ENCODE results near the gene TRPM7. TPM values are rescaled to one million over a fixed set of nuclear protein-coding genes. Genes with fewer than 3 reads are reported as not detected.
"Not testable (repeated sequence)": the region's sequence is repeated elsewhere in the genome, so short reads cannot be mapped to it uniquely, and the experiment has no call there.

Gene TRPM7
- total RNA-seq, 4 donors from 2014 or later = 31.3 to 63.8 (median 41.9) TPM

DNA sequence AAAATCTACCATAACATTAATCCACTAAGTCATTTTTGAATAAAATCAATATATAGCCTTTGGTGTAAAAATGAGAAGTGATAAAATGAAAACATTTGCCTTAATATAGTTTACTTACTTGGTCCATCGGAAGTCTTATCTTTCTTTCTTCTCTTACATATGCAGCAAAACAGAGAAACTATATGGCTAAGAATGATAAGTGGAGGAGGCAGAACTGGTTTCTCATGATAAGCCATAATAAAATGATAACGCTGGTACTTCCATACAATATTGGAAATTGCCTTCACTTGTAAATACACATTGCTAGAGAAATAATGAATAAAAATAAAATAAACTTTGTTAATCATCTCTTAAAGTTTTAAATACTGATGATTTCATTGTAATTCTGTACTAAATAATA, 92.3 kb downstream of the TRPM7 start:
- WGBS, 2 donors = 90 to 97% methylated on average over 2 of the region's 2 CpGs
- intact Hi-C loops (cut with DNase I; ENCODE audit: low total_unique reads) = no loop called here
- no peak overlapping the region for H3K4me3 ChIP-seq (ENCODE audit: low read depth, poor library complexity, severe bottlenecking)
- TF ChIP-seq POLR2A (IDR thresholded peaks at IDR 0.05) = no peak
- no peak for TF ChIP-seq CTCF (IDR thresholded peaks at IDR 0.05)
- no peak for DNase-seq (ENCODE audit: low spot score in 2 of 2)

DNA sequence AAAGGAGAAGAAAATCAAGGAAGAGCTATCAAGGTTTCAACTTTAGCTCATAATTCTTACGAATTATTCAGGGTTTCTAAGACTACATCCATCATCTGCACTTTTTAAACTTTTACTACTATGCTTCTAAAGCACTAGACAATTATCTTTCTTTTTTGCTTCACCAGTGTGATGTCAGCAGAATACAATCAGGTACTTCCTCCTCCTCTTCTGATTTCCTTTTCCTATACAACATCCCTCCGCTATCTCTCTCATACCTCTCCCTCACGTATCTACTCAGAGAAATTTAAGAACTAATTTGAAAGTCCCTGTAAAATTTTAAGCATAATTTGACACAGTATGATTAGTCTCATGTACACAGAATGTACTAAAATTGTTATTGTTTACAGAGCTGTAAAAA, 92.8 kb downstream of the TRPM7 start:
- intact Hi-C loops (cut with DNase I; ENCODE audit: low total_unique reads) = no loop called here
- TF ChIP-seq CTCF (IDR thresholded peaks at IDR 0.05) (no peak), POLR2A (IDR thresholded peaks at IDR 0.05) (no peak)
- no peak for DNase-seq (ENCODE audit: low spot score in 2 of 2)
- 62 to 79% methylated on average over 3 of the region's 3 CpGs for WGBS, 2 donors
- H3K4me3 ChIP-seq (ENCODE audit: low read depth, poor library complexity, severe bottlenecking) = no peak overlapping the region

GRCh38 chr15:50590288-50590687, 96.3 kb downstream of the TRPM7 start:
- DNase-seq (ENCODE audit: low spot score in 2 of 2) = no peak
- no peak overlapping the region for H3K4me3 ChIP-seq (ENCODE audit: low read depth, poor library complexity, severe bottlenecking)
- TF ChIP-seq POLR2A (IDR thresholded peaks at IDR 0.05) = no peak
- TF ChIP-seq CTCF (IDR thresholded peaks at IDR 0.05) = no peak
- intact Hi-C loops (cut with DNase I; ENCODE audit: low total_unique reads) = no loop called here
- WGBS, 2 donors = 84 to 86% methylated on average over 1 of the region's 1 CpG

DNA sequence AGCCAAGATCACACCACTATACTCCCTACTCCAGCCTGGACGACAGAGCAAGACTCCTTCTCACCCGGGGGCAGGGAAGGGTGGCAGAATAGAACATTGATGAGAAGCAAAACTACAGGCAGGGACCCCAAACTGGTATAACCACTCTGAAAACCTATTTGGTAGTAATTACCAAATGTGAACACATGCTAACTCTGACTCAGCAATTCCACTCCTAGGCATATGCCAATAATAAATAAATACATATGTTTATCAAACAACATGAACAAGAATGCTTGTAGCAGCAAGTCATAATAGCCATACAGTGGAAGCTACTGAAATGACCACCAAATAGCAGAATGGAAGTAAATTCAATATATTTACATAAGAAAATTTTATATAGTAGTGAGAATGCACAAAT, 109.1 kb downstream of the TRPM7 start:
- no peak overlapping the region for H3K4me3 ChIP-seq (ENCODE audit: low read depth, poor library complexity, severe bottlenecking)

GRCh38 chr15:50576166-50576565, 110.4 kb downstream of the TRPM7 start:
- no peak overlapping the region for H3K4me3 ChIP-seq (ENCODE audit: low read depth, poor library complexity, severe bottlenecking)
- no peak for DNase-seq (ENCODE audit: low spot score in 2 of 2)
- intact Hi-C loops (cut with DNase I; ENCODE audit: low total_unique reads) = no loop called here
- 88 to 95% methylated on average over 1 of the region's 1 CpG for WGBS, 2 donors
- TF ChIP-seq POLR2A (IDR thresholded peaks at IDR 0.05) (no peak), CTCF (IDR thresholded peaks at IDR 0.05) (no peak)

More for the DNA sequence above, 109.1 kb downstream of the TRPM7 start:
- 77 to 78% methylated on average over 2 of the region's 2 CpGs for WGBS, 2 donors
- intact Hi-C loops (cut with DNase I; ENCODE audit: low total_unique reads) = no loop called here
- DNase-seq (ENCODE audit: low spot score in 2 of 2) = no peak
- TF ChIP-seq CTCF (IDR thresholded peaks at IDR 0.05) = no peak
- no peak for TF ChIP-seq POLR2A (IDR thresholded peaks at IDR 0.05)

DNA sequence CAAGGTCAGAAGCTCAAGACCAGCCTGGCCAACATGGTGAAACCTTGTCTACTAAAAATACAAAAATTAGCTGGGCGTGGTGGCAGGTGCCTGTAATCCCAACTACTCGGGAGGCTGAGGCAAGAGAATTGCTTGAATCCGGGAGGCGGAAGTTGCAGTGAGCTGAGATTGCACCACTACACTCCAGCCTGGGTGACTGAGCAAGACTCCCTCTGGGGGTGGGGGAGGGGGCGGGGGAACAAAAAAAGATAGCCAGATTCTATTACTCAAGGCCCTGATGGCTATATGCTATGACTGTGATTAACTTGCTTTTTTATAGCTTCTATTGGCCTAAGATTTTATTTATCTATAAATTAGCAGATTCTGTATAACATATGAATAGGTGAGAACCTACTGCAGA, 112.8 kb downstream of the TRPM7 start:
- 90 to 94% methylated on average over 5 of the region's 5 CpGs for WGBS, 2 donors
- H3K4me3 ChIP-seq (ENCODE audit: low read depth, poor library complexity, severe bottlenecking); DNase-seq (ENCODE audit: low spot score in 2 of 2); intact Hi-C loops (cut with DNase I; ENCODE audit: low total_unique reads): not testable (repeated sequence)

Data from lower leg skin (tissue), 4 donors.